ENCODE measurements around the gene PDE7B.

DNA sequence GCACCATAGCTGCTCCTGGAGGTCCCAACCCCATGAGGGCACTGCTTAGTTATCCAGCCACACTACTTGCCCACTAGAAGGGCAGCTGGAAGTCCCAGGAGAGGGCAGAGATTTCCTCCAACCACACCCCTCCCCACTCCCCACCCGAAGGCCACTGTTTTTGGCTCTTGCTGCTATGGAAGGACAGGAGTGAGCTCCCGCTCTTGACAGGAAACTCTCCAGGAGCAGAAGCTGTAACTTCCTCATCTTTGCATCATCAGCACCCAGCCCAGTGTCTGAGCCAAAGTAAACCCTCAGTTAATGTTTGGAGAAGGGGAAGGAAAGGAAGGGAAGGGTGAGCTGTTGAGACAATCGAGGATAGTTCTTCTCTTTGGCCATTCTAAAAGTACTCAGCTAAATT is 277.9 kb downstream of the PDE7B start:
- TF ChIP-seq, protein P1, sequence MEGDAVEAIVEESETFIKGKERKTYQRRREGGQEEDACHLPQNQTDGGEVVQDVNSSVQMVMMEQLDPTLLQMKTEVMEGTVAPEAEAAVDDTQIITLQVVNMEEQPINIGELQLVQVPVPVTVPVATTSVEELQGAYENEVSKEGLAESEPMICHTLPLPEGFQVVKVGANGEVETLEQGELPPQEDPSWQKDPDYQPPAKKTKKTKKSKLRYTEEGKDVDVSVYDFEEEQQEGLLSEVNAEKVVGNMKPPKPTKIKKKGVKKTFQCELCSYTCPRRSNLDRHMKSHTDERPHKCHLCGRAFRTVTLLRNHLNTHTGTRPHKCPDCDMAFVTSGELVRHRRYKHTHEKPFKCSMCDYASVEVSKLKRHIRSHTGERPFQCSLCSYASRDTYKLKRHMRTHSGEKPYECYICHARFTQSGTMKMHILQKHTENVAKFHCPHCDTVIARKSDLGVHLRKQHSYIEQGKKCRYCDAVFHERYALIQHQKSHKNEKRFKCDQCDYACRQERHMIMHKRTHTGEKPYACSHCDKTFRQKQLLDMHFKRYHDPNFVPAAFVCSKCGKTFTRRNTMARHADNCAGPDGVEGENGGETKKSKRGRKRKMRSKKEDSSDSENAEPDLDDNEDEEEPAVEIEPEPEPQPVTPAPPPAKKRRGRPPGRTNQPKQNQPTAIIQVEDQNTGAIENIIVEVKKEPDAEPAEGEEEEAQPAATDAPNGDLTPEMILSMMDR (IDR thresholded peaks at IDR 0.05; ENCODE audit: low read length): no peak
- TF ChIP-seq EZH2 (optimal IDR thresholded peaks at IDR 0.05; ENCODE audit: low read depth, low read length): no peak
- no peak for TF ChIP-seq EZH2phosphoT487 (IDR thresholded peaks at IDR 0.05; ENCODE audit: low read length)

All from MM.1S (cell line).